Mammary epithelial cell (primary cell): ENCODE results near the gene OOEP.

Experiments used
- CTCF ChIP-seq, 2 donors: IDR thresholded peaks in 1 of 2; conservative IDR thresholded peaks in 1 of 2; 2 replicates each; pipeline ENCODE4 v1.5.1; 2011 to 2012; ENCODE audit warnings: inconsistent platforms in 2 of 2, low read length in 2 of 2, mild to moderate bottlenecking in 2 of 2, control low read depth in 1 of 2, low read depth in 1 of 2; ENCODE audit not compliant: insufficient read depth in 1 of 2; ENCODE audit errors: extremely low read depth in 1 of 2
- EZH2 ChIP-seq: IDR thresholded peaks from 2 replicates; pipeline ENCODE4 v1.6.1; 2012; ENCODE audit warnings: low read length, inconsistent platforms, borderline replicate concordance

- TF ChIP-seq CTCF (conservative IDR thresholded peaks at IDR 0.05 in 1 of 2, IDR thresholded peaks at IDR 0.05 in 1 of 2; ENCODE audit: extremely low read depth in 1 of 2, insufficient read depth in 1 of 2, low read depth in 1 of 2, low read length in 2 of 2) (no peak), EZH2 (no peak)
Observed at GRCh38 chr6:73391675-73392074, 22.0 kb upstream of the OOEP start.
